Activated CD4-positive, alpha-beta T cell treated with anti-CD3 and anti-CD28 coated beads, Interleukin-2, amount 50 U/mL, for 16 hours (primary cell): ENCODE results near the gene ADAMTS17.

Source experiments
- DNase-seq: peaks from one replicate; pipeline ENCODE4 v3.0.0-alpha.2; 2020

ADAMTS17 gene

DNA sequence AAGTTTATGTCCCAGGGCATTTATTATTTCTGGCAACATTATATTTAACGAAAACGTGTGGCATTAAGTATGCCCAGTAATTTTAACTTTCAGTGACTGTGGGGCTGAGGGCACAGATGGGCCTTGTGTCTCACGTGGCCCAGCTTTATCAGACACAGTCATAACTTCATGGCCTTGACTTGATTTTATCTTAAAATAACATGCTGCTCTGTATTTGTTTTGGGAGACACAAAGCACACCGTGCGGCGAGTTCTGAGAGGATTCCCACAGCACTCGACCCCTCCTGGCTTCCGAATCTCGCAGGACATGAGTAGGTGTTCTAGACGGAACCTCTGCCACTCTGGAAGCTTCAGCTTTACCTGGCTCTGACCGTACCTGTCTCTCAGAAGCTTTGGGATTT is 180.8 kb downstream of the ADAMTS17 start:
- DNase-seq: no peak

DNA sequence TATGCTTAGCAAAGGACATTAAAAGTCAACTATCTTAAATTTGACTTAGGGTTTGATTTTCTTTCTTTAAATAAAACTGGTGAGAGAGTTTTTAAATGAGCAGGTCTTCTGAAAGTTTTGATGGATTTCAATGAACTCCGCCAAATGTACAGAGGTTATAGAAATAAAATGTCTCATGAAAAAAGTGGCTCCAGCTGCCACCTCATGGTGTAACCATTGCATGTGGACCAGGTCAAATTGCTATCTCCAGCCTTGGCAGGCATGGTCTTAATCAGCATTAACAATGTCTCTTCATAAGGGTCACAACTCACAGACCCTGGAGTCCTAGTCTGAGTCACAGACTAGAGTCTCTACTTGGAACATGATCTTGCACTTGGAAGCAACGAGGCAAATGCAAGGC is 182.3 kb downstream of the ADAMTS17 start:
- no peak for DNase-seq

DNA sequence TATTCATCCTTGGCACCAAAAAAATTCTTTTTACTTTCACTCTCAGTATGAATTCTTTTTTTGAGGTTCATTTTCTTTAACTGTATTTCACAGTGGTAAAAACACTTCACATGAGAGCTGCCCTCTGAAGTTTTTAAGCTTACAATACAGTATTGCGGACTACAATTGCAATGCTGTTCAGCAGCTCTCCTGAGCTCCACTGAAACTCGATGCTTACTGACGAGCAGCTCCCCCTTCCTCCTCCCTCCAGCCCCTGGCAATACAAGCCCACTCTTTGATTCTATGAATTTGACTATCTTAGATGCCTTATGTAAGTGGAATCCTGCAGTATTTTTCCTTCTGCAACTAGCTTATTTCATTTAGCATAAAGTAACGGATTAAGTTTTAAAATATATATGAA is 183.4 kb downstream of the ADAMTS17 start:
- DNase-seq: no peak

- no peak for DNase-seq
Measured at GRCh38 chr15:100156201-100156600, 185.6 kb downstream of the ADAMTS17 start.

DNA sequence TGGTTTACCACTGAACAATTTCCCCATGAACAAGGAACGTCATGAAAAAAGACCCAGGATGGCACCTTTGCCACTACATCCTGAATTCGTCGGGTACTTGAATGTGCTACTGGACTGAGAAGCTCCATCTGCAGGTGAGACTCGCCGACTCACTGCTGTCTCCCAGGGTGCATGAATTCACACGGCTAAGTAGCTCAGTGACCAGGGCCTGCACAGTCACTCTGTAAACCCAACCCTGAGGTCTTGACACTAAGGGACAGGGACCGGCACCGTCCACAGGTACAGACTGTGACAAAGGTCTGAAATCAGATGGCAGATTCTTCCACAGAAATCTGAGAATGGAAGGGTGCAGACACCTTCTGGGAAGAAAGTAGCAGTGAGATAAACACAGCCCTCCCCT is 187.4 kb downstream of the ADAMTS17 start:
- no peak for DNase-seq

- no peak for DNase-seq
Measured at GRCh38 chr15:100152463-100152862, 189.3 kb downstream of the ADAMTS17 start.

GRCh38 chr15:100150906-100151305 is 190.9 kb downstream of the ADAMTS17 start:
- no peak for DNase-seq

GRCh38 chr15:100147828-100148227 is 193.9 kb downstream of the ADAMTS17 start:
- DNase-seq: no peak

DNA sequence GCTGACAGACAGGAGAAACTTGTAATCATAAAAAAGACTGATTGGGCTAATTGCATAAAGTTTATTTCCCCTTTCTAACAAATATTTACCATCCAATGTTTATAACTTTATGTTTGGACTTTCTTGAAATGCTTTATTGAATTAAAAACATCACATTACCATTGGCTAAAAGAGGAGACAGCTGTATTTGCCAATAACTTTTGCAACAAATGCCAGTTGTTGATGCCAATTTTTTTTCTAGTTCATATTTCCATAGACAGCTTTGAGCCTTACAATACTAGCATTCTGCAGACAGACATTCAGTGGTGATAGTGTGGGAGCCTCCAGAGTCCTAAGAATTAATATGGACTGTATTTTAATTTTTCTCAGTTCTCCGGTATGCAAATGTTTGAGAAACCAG is 198.4 kb downstream of the ADAMTS17 start:
- DNase-seq: no peak

GRCh38 chr15:100141311-100142001 is 200.3 kb downstream of the ADAMTS17 start:
- no peak for DNase-seq

- DNase-seq: no peak
Measured at GRCh38 chr15:100140527-100141308, 201.1 kb downstream of the ADAMTS17 start.

DNA sequence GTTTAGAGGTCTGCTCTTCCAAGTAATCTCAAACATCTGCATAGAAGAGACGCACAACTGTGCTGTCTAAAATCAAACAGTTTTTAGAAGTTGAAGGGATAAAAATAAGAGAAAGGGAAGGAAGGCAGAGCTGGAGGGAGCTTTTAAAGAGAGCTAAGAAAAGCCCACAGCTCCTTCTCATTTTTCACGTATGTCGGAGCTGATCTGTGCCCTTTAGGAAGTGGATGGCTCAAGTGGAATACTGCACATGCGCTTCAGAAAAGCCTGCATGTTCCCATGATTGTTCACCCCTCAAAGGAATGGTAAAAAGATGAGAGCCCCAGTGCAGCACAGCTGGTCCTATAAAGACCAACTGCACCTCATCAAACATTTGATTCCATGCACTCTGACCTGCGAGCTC is 207.2 kb downstream of the ADAMTS17 start:
- no peak for DNase-seq

GRCh38 chr15:100134089-100134583 is 207.6 kb downstream of the ADAMTS17 start:
- no peak for DNase-seq

GRCh38 chr15:100133001-100133400 is 208.8 kb downstream of the ADAMTS17 start:
- DNase-seq: no peak

GRCh38 chr15:100132309-100132708 is 209.5 kb downstream of the ADAMTS17 start:
- no peak for DNase-seq

DNA sequence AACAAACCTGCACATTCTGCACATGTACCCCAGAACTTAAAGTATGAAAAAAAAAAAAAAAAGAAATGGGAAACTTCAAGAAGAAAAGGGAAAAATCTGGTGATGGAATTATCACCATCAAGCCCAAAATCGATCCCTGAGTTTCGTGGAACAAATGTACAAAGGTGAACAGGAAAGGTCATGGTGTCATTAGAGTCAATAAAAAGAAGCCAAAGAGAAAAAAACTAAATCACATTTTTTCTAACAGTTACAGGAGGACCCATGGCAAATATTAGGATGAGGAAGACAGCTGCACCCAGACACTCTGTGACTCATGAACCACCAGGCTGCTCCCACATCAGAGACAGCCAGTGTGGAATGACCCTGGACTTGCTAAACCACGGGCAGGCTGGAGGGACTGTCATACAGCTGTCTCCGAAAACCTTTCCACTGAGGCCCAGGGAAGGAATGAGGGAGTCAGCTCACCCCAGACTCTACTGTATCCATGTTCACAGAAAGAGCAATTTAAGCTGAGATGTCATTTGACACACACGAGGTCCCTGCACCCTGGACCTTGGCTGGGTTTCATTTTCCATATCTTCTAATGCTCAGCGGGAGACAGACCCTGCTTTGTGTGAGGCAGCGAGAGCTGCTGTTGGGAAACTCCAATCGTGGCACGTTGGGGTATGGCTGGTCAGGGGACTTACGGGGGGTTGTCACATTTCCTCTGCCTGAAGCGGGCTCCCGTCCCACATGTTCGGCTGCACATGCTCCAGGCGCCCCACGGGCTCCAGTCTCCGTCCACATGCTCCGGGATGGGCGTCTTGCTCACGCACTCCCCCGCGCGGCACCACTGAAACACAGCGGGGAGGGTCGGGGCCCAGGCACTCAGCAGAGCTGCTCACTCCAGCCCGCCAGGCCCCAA is 210.2 kb downstream of the ADAMTS17 start:
- DNase-seq: peak; percentile 24

DNA sequence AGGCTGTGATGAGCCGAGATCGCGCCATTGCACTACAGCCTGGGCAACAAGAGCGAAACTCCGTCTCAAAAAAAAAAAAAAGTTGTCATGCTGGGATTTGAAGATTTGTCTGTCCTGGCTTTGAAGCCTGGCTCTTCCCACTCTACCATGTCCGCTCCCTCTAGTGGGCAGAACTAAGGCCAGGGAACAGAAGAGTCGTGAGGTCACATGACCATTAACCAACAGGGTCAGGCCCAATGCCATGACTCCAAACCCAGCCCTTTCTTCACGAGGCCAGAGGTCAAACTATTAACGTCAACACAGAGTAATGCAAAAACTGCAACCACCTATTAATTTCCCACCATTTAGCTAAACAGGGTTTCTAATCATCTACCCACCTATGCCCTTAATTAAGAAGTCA is 212.1 kb downstream of the ADAMTS17 start:
- DNase-seq: no peak

DNA sequence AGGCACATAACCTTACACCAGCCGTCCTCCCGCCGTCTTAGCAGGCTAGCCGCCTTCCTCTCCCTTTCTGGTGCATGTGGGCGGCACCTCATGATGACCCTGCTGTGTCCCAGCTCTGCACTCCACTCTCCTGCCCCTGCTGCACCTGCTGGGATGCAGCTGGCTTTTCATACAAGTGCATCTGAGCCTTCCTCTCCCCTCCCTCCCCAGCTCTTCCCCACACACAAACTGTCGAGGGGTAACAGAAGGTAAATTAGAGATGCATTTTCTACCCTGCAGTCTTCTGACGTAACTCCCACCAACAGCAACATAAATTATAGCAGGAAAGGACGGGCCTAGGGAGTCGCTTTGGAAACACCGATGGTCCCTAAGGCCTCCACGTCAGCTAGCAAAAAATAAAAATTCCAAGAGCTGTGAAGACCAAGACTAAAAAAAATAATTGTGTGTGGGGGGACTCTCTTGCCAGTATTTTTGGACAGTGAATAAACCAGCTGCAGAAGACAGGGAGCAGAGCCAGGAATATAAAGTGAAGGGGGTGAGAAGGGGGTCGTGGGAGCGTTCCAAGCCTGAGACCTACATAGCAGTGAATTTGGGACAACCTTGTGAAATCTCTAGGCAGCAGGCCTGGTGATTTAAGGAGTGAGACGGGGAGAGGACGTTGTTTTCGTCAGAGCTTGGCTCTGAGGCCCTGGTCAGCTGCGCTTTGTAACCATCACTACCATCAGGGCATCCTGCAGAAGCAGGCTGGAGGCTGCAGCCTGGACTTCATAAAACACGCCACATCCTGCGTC is 216.2 kb downstream of the ADAMTS17 start:
- DNase-seq: no peak

DNA sequence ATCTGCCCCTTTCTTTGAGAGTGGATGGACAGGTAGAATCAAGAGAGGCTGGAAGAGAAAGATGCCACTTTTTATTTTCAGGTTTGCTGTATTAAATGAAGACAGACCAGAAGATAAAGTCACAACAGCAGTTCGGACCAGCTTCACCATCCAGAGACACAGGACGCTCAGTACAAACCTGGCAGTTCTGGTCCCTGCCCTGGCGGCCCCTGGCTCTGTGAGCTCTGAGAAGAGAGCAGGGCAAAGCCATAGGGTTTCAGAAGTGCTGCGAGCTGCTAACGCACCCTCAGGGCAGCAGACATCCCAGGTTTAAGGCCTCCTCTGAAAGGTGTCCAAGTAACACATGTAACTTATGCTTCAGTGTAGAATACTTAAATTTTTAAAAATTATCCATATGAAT is 216.8 kb downstream of the ADAMTS17 start:
- DNase-seq: no peak

GRCh38 chr15:100124361-100124760 is 217.4 kb downstream of the ADAMTS17 start:
- DNase-seq: no peak

GRCh38 chr15:100123611-100124010 is 218.2 kb downstream of the ADAMTS17 start:
- no peak for DNase-seq

GRCh38 chr15:100121285-100121684 is 220.5 kb downstream of the ADAMTS17 start:
- DNase-seq: no peak
